ENCODE measurements around the gene SLC35F4. TPM values are rescaled to one million over a fixed set of nuclear protein-coding genes. Genes with fewer than 3 reads are reported as not detected.

The SLC35F4 gene
- total and polyA plus RNA-seq, 2 of the 8 experiments (the other 6 are each of a cell fraction or from before 2014, with no cell fraction given) = not detected

DNA sequence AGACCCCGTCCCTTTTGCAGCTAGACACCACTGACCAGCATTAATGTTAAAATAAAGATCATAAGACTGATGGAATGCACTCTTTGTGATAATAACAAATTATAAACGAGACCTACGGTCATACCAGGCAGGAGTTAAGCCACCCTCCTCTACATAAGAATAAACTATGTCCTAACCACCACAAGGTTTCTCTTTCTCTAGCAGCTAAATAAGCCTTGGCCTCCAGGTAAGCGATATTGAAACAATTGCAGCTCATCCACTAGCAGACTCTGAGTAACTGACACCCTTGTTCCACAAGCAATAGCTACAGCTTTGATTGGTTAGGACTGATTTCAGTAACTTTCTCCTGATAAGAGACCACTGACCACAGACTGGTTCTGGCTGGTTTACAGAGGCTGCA is 228.0 kb downstream of the SLC35F4 start:
- H2BK20ac ChIP-seq (ENCODE audit: low read length) = no peak overlapping the region
- no peaks in the 10 kb centered on the region for H3K27me3 ChIP-seq (replicated peaks in 1 of 4; ENCODE audit: control insufficient read depth in 3 of 4, extremely low read depth in 1 of 4, insufficient read depth in 3 of 4, low read length in 3 of 4)
- H2AK5ac ChIP-seq (ENCODE audit: low read depth, low read length) = no peak overlapping the region
- no peak for TF ChIP-seq POLR2A (IDR thresholded peaks at IDR 0.05; ENCODE audit: control extremely low read depth in 1 of 2, low read depth in 2 of 2, low read length in 2 of 2)
- TF ChIP-seq POLR2AphosphoS5 (IDR thresholded peaks at IDR 0.05; ENCODE audit: low read depth, low read length) = no peak
- TF ChIP-seq CREB1 (IDR thresholded peaks at IDR 0.05) = no peak
- TF ChIP-seq, protein P1, sequence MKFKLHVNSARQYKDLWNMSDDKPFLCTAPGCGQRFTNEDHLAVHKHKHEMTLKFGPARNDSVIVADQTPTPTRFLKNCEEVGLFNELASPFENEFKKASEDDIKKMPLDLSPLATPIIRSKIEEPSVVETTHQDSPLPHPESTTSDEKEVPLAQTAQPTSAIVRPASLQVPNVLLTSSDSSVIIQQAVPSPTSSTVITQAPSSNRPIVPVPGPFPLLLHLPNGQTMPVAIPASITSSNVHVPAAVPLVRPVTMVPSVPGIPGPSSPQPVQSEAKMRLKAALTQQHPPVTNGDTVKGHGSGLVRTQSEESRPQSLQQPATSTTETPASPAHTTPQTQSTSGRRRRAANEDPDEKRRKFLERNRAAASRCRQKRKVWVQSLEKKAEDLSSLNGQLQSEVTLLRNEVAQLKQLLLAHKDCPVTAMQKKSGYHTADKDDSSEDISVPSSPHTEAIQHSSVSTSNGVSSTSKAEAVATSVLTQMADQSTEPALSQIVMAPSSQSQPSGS (IDR thresholded peaks at IDR 0.05; ENCODE audit: low read length) = no peak
- no peak for TF ChIP-seq BRCA1 (IDR thresholded peaks at IDR 0.05; ENCODE audit: low read depth, low read length)
- TF ChIP-seq CHD1 (IDR thresholded peaks at IDR 0.05; ENCODE audit: low read depth, low read length) = no peak
- TF ChIP-seq, protein P2, sequence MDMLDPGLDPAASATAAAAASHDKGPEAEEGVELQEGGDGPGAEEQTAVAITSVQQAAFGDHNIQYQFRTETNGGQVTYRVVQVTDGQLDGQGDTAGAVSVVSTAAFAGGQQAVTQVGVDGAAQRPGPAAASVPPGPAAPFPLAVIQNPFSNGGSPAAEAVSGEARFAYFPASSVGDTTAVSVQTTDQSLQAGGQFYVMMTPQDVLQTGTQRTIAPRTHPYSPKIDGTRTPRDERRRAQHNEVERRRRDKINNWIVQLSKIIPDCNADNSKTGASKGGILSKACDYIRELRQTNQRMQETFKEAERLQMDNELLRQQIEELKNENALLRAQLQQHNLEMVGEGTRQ (IDR thresholded peaks at IDR 0.05; ENCODE audit: low read length) = no peak
- no peak for TF ChIP-seq SP4 (IDR thresholded peaks at IDR 0.05; ENCODE audit: low read length)
- H4K5ac ChIP-seq (ENCODE audit: insufficient read length, low read depth, low read length) = no peak overlapping the region
- H3K79me2 ChIP-seq (ENCODE audit: control insufficient read depth in 1 of 2, insufficient read depth in 2 of 2, low read length in 2 of 2) = no peaks in the 10 kb centered on the region
- H4K8ac ChIP-seq (ENCODE audit: extremely low read depth, insufficient read depth, low read length) = no peak overlapping the region
- H2BK12ac ChIP-seq (ENCODE audit: low read depth, low read length) = no peak overlapping the region
- no peaks in the 10 kb centered on the region for H3K9me3 ChIP-seq (ENCODE audit: insufficient read depth in 2 of 2, low read depth in 1 of 2, low read length in 1 of 2)
- no peak for FAIRE-seq
- H4K91ac ChIP-seq (replicated peaks; ENCODE audit: insufficient read length, low read length) = no peak overlapping the region
- H2BK15ac ChIP-seq (ENCODE audit: low read length) = no peak overlapping the region
- H3K36me3 ChIP-seq (ENCODE audit: control insufficient read depth in 2 of 4, insufficient read depth in 4 of 4, low read length in 3 of 4) = no peaks in the 10 kb centered on the region
- no peak overlapping the region for H3K56ac ChIP-seq (replicated peaks; ENCODE audit: insufficient read length, low read depth, low read length)
- H2BK5ac ChIP-seq (ENCODE audit: low read depth, low read length) = no peak overlapping the region
- no peak overlapping the region for H3K9ac ChIP-seq (replicated peaks in 1 of 4; ENCODE audit: extremely low read depth in 1 of 4, low read depth in 3 of 4, low read length in 3 of 4)
- H3K79me1 ChIP-seq (ENCODE audit: low read depth, low read length) = no peaks in the 10 kb centered on the region
- H3K18ac ChIP-seq (ENCODE audit: extremely low read depth, low read length) = no peak overlapping the region
- no peaks in the 10 kb centered on the region for H3K4me1 ChIP-seq (replicated peaks in 1 of 4; ENCODE audit: control insufficient read depth in 3 of 4, insufficient read depth in 4 of 4, low read length in 3 of 4)
- 92% methylated on average over 4 of the region's 4 CpGs; no CpG with 5 or more reads in 1 of the 2 experiments for WGBS, 2 experiments (ENCODE audit: extremely low coverage in 1 of 2, insufficient coverage in 1 of 2, insufficient read length in 1 of 2, insufficient replicate concordance in 2 of 2, low coverage in 1 of 2, low lambda C conversion rate in 2 of 2, missing lambda C conversion rate in 1 of 2)
- DNase-seq (ENCODE audit: low read depth in 1 of 2, low spot score in 2 of 2) = no peak
- H2BK120ac ChIP-seq (replicated peaks; ENCODE audit: low read depth, low read length) = no peak overlapping the region
- no peak overlapping the region for H3K4me3 ChIP-seq (ENCODE audit: extremely low read depth in 1 of 4, insufficient read depth in 2 of 4, low read depth in 3 of 4, low read length in 4 of 4)
- H3K4ac ChIP-seq (replicated peaks; ENCODE audit: insufficient read length, low read depth, low read length) = no peak overlapping the region
- H3K23ac ChIP-seq (ENCODE audit: insufficient read length) = no peak overlapping the region
- ChIA-PET CTCF (ENCODE audit: partially characterized antibody) (interaction anchor here (0.6 to 1.6 kb wide), 5 partner anchors 19 to 571 kb away, joined by 3 to 4 read pairs (median 3); no protein-coding TSS in a partner anchor), POLR2A (ENCODE audit: partially characterized antibody) (no interaction called here)
- no peaks in the 10 kb centered on the region for H4K20me1 ChIP-seq (replicated peaks in 1 of 2; ENCODE audit: control insufficient read depth in 1 of 2, insufficient read depth in 2 of 2, low read length in 2 of 2)
- no peak overlapping the region for H3K4me2 ChIP-seq (ENCODE audit: insufficient read depth in 1 of 2, low read depth in 2 of 2, low read length in 2 of 2)
- no peak overlapping the region for H3K14ac ChIP-seq (ENCODE audit: insufficient read length)
- no peaks in the 10 kb centered on the region for H3K23me2 ChIP-seq (ENCODE audit: low read depth, low read length)
- H3K27ac ChIP-seq (ENCODE audit: low read depth, low read length) = no peak overlapping the region
- H2AFZ ChIP-seq (ENCODE audit: low read length) = no peak overlapping the region
